Thyroid gland (tissue), 4 donors: ENCODE measurements around the gene STAG1. TPM values are rescaled to one million over a fixed set of nuclear protein-coding genes. Genes with fewer than 3 reads are reported as not detected.
"Not testable (repeated sequence)": the region's sequence is repeated elsewhere in the genome, so short reads cannot be mapped to it uniquely, and the experiment has no call there.

Experiments used
- DNase-seq, 2 donors: peaks; one replicate each; pipeline ENCODE4 v3.0.0-alpha.2; 2019
- H3K27ac ChIP-seq, 3 donors: fragments of 200-600 bp; sonication (generic); 1 replicate in 2 of 3; 2 replicates in 1 of 3; pipeline ENCODE4 v1.5.1; 2016 to 2019; ENCODE audit warnings: mild to moderate bottlenecking in 1 of 3, moderate library complexity in 1 of 3
- H3K27me3 ChIP-seq: fragments of 200-600 bp; sonication (generic); one replicate; pipeline ENCODE4 v1.5.1; 2019
- H3K36me3 ChIP-seq, 2 donors: fragments of 200-600 bp; sonication (generic); one replicate each; pipeline ENCODE4 v1.5.1; 2016 to 2019
- H3K4me1 ChIP-seq, 2 donors: fragments of 200-600 bp; sonication (generic); one replicate each; pipeline ENCODE4 v1.5.1; 2017 to 2019
- H3K4me3 ChIP-seq, 3 donors: fragments of 200-600 bp; sonication (generic); replicated peaks in 1 of 3; 1 replicate in 2 of 3; 2 replicates in 1 of 3; pipeline ENCODE4 v1.5.1; 2016; ENCODE audit warnings: mild to moderate bottlenecking in 1 of 3
- H3K9me3 ChIP-seq: fragments of 200-600 bp; sonication (generic); one replicate; pipeline ENCODE4 v1.5.1; 2017
- POLR2A ChIP-seq, 2 donors: fragments of 450-650 bp; IDR thresholded peaks; one replicate each; pipeline ENCODE4 v1.6.1; 2017; ENCODE audit warnings: antibody characterized with exemption in 2 of 2, mild to moderate bottlenecking in 2 of 2, moderate library complexity in 1 of 2
- WGBS, 2 donors: methylation state at CpG; one replicate each; pipeline ENCODE4 v1.1.5; 2017; 5-methylcytosine and 5-hydroxymethylcytosine counted together
- intact Hi-C: fragments of 100-400 bp; cut with DNase I; formaldehyde crosslinking; loops from one replicate; pipeline ENCODE4 v1.15.1; 2023
- total RNA-seq, 4 donors: library from RNA; depleted of rRNA; stranded (reverse); fragments of >200 nt; gene quantifications; one replicate each; pipeline ENCODE4 v1.2.3, GENCODE V29; 2016
- TF ChIP-seq, protein P1 (sequence below), 6 experiments: fragments of 200-600 bp in 3 of 6; fragments of 450-650 bp in 3 of 6; sonication (generic) in 3 of 6; IDR thresholded peaks; one replicate each; pipeline ENCODE4 v1.5.1; 2016 to 2019; ENCODE audit warnings: antibody characterized with exemption in 6 of 6, mild to moderate bottlenecking in 2 of 6, inconsistent platforms in 1 of 6, moderate library complexity in 1 of 6

The STAG1 gene
- total RNA-seq, 4 donors from 2014 or later = 50.5 to 68.8 (median 54.4) TPM

DNA sequence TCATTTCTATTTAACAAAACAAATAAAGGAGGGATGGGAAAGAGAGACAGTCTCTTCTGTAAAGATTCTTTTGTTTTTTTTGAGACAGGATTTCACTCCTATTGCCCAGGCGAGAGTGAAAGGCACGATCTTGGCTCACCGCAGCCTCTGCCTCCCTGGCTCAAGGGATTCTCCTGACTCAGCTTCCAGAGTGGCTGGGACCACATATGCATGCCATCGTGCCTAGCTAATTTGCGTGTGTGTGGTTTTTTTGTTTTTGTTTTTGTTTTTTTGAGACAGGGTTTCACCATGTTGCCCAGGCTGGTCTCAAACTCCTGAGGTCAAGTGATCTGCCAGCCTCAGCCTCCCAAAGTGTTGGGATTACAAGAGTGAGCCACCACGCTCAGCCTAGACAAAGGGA lies 23.3 kb downstream of the STAG1 start:
- Histone ChIP-seq H3K9me3 (no peaks in the 10 kb centered on the region), H3K27me3 (no peaks in the 10 kb centered on the region), H3K4me3 (no peak overlapping the region), H3K4me1 (peaks cover 34 to 42% of the 10 kb centered on the region in 2 donors), H3K27ac (no peak overlapping the region), H3K36me3 (no peaks in the 10 kb centered on the region)
- intact Hi-C loops = no loop called here
- 62 to 65% methylated on average over 6 of the region's 6 CpGs for WGBS, 2 donors
- TF ChIP-seq, protein P1, sequence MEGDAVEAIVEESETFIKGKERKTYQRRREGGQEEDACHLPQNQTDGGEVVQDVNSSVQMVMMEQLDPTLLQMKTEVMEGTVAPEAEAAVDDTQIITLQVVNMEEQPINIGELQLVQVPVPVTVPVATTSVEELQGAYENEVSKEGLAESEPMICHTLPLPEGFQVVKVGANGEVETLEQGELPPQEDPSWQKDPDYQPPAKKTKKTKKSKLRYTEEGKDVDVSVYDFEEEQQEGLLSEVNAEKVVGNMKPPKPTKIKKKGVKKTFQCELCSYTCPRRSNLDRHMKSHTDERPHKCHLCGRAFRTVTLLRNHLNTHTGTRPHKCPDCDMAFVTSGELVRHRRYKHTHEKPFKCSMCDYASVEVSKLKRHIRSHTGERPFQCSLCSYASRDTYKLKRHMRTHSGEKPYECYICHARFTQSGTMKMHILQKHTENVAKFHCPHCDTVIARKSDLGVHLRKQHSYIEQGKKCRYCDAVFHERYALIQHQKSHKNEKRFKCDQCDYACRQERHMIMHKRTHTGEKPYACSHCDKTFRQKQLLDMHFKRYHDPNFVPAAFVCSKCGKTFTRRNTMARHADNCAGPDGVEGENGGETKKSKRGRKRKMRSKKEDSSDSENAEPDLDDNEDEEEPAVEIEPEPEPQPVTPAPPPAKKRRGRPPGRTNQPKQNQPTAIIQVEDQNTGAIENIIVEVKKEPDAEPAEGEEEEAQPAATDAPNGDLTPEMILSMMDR (IDR thresholded peaks at IDR 0.05) = no peak
- TF ChIP-seq POLR2A (IDR thresholded peaks at IDR 0.05) = no peak
- no peak for DNase-seq

DNA sequence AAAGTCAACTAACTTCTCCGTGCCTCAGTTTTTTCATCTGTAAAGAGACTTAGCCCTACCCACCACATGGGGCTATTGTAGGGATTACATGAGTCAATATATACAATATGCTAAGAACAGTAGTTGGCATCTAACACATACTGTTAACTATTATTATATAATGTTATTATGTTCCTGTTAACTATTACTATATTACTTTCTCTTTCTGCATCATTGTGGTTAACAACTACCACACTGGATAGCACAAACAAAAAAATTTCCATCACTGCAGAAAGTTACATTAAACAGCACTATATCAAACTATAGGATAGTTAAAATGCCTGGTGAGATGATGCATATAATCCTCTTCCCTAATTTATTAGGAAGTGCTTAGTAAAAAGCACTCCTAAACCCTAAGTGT lies 23.7 kb downstream of the STAG1 start:
- intact Hi-C loops = no loop called here
- no peaks in the 10 kb centered on the region for H3K36me3 ChIP-seq
- WGBS, 2 donors = 93 to 94% methylated on average over 1 of the region's 1 CpG
- no peaks in the 10 kb centered on the region for H3K27me3 ChIP-seq
- H3K27ac ChIP-seq = no peak overlapping the region
- TF ChIP-seq POLR2A (IDR thresholded peaks at IDR 0.05) = no peak
- TF ChIP-seq, protein P1 (IDR thresholded peaks at IDR 0.05) = no peak
- peaks cover 34 to 42% of the 10 kb centered on the region in 2 donors for H3K4me1 ChIP-seq
- no peak overlapping the region for H3K4me3 ChIP-seq
- no peaks in the 10 kb centered on the region for H3K9me3 ChIP-seq
- DNase-seq = no peak

DNA sequence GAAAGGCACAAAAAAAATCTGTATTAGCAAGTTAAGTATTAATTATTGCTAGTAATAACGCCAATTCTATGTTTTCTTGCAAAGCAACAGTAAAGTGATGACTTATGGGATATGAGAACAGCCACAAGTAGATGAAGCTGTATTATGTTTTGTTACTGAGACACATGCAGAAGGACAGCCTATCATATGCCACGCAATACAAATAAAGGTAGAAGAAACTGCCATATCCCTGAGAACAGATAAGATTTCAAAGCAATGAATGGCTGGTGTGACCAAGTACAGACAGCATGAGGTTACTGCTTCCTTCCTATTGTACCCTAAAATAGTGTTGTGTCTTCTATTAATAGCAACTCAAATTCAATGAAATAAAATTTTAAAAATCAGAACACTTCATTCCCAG lies 26.7 kb downstream of the STAG1 start:
- WGBS, 2 donors = 83 to 87% methylated on average over 2 of the region's 2 CpGs
- intact Hi-C loops = no loop called here
- Histone ChIP-seq H3K36me3 (no peaks in the 10 kb centered on the region), H3K4me1 (peaks cover 25 to 32% of the 10 kb centered on the region in 2 donors), H3K27ac (no peak overlapping the region), H3K27me3 (no peaks in the 10 kb centered on the region), H3K9me3 (no peaks in the 10 kb centered on the region), H3K4me3 (no peak overlapping the region)
- DNase-seq = no peak
- TF ChIP-seq POLR2A (IDR thresholded peaks at IDR 0.05) = no peak

DNA sequence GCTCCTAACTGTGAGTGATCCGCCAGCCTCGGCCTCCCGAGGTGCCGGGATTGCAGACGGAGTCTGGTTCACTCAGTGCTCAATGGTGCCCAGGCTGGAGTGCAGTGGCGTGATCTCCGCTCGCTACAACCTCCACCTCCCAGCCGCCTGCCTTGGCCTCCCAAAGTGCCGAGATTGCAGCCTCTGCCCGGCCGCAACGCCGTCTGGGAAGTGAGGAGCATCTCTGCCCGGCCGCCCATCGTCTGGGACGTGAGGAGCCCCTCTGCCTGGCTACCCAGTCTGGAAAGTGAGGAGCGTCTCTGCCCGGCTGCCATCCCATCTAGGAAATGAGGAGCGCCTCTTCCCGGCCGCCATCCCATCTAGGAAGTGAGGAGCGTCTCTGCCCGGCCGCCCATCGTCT lies 29.3 kb downstream of the STAG1 start:
- H3K4me3 ChIP-seq, H3K27me3 ChIP-seq, H3K36me3 ChIP-seq, H3K9me3 ChIP-seq, intact Hi-C loops, DNase-seq, H3K27ac ChIP-seq: not testable (repeated sequence)
- peaks cover 19 to 26% of the 10 kb centered on the region in 2 donors for H3K4me1 ChIP-seq
- 96% methylated on average over 20 of the region's 27 CpGs; no CpG with 5 or more reads in 1 of the 2 donors for WGBS, 2 donors

DNA sequence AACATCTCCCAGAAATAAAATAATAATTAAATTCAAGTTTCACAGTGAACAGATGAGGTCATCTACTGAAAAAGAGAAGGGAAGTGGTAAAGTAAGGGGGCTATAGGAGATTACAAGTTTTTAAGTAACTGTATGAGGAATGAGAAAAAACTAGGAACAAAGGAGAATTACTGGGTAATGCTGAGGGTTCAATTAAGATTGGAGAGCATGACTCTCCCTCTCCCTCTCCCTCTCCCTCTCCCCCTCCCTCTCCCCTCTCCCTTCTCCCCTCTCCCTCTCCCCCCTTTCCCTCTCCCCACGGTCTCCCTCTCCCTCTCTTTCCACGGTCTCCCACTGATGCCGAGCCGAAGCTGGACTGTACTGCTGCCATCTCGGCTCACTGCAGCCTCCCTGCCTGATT lies 29.8 kb downstream of the STAG1 start:
- H3K27ac ChIP-seq, H3K36me3 ChIP-seq, H3K4me3 ChIP-seq, H3K27me3 ChIP-seq, H3K9me3 ChIP-seq, DNase-seq, intact Hi-C loops: not testable (repeated sequence)
- WGBS, 2 donors = 96 to 98% methylated on average over 5 of the region's 5 CpGs
- peaks cover 17 to 25% of the 10 kb centered on the region in 2 donors for H3K4me1 ChIP-seq

DNA sequence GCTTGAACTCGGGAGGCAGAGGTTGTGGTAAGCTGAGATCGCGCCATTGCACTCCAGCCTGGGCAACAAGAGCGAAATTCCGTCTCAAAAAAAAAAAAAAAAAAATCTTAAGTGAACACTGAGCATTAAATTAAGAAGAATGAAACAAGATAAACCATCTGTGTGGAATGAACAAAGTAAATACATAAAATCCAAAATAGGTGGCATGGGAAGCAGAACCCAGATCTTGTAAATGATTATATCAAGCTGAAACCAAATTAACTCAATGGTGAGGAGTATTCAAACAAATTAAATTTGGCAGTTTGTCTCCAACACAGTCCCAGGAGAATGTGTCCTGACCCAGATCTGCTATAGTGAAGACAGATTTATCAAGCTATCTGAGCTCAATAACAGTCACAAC lies 32.1 kb downstream of the STAG1 start:
- TF ChIP-seq POLR2A (IDR thresholded peaks at IDR 0.05) = no peak
- TF ChIP-seq, protein P1 (IDR thresholded peaks at IDR 0.05) = no peak
- 94 to 95% methylated on average over 5 of the region's 5 CpGs for WGBS, 2 donors
- no peak for DNase-seq
- Histone ChIP-seq H3K4me3 (no peak overlapping the region), H3K27me3 (no peaks in the 10 kb centered on the region), H3K27ac (no peak overlapping the region), H3K36me3 (no peaks in the 10 kb centered on the region), H3K9me3 (no peaks in the 10 kb centered on the region), H3K4me1 (peaks cover 0 to 11% of the 10 kb centered on the region in 2 donors)
- intact Hi-C loops = no loop called here

DNA sequence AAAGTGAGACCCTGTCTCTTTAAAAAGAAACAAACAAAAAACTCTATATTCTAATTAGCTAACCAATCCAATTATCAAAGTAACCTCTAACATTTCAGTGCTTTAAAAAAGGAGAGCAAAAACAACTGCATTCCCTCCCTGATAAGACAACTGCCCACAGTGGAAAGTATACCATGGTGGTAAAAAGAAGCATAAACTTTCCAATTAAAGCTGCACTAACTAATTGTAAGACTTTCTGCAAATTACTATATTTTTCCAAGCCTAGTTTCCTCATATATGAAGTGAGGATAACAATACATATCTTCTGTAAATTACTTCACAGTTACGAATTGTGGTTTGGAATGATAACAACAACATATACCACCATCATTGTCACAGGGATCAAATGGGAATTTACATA lies 35.5 kb downstream of the STAG1 start:
- WGBS, 2 donors = 91 to 92% methylated on average over 1 of the region's 1 CpG

More for the DNA sequence above, 35.5 kb downstream of the STAG1 start:
- no peak for DNase-seq
- H3K27me3 ChIP-seq = no peaks in the 10 kb centered on the region
- H3K4me1 ChIP-seq = peaks cover 0 to 12% of the 10 kb centered on the region in 2 donors
- no peaks in the 10 kb centered on the region for H3K36me3 ChIP-seq
- intact Hi-C loops = no loop called here
- no peak overlapping the region for H3K27ac ChIP-seq
- no peaks in the 10 kb centered on the region for H3K9me3 ChIP-seq
- TF ChIP-seq, protein P1 (IDR thresholded peaks at IDR 0.05) = no peak
- TF ChIP-seq POLR2A (IDR thresholded peaks at IDR 0.05) = no peak
- no peak overlapping the region for H3K4me3 ChIP-seq
